Measurements from ENCODE around the gene KCNE3.

DNA sequence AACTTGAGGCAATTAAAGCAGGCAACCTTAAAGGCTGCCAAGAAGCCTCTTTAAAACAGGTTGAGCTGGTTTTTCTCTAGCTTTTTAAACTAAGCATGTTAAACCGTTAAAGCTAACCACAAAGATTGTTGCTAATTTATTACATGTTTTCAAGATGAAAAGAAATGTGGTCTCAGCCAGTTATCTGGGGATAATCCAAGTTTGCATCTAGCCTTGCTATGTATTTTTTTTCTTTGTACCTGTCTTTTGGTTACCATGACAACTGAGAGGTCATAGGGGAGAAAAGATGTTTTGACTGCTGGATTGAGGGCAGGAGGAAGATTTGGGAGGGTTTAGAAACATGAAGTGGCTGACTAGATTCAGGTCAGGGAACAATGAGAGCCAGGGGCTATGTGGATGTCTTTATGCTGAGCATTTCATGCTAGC, 50.0 kb downstream of the KCNE3 start:
- TF ChIP-seq POLR2A (IDR thresholded peaks at IDR 0.05; ENCODE audit: low read depth, low read length): no peak
- TF ChIP-seq POLR2AphosphoS5 (IDR thresholded peaks at IDR 0.05; ENCODE audit: low read depth, low read length): no peak
- no peak for TF ChIP-seq TAF1 (IDR thresholded peaks at IDR 0.05; ENCODE audit: borderline replicate concordance, low read depth, low read length)

Data from GM12892 (cell line).